ENCODE measurements around the gene ZNF821. TPM values are rescaled to one million over a fixed set of nuclear protein-coding genes. Genes with fewer than 3 reads are reported as not detected.
A peak's percentile ranks its signal among the peaks of the same experiment; 100 is the strongest.
"Not testable (repeated sequence)": the region's sequence is repeated elsewhere in the genome, so short reads cannot be mapped to it uniquely, and the experiment has no call there.

The ZNF821 gene
- total RNA-seq, 1 experiment from 2014 or later = 3.5 TPM

- DNase-seq (ENCODE audit: extremely low read depth, low read depth) = no peak
Observed at GRCh38 chr16:71863995-71864394, 20.0 kb downstream of the ZNF821 start.

- no peak for DNase-seq (ENCODE audit: extremely low read depth, low read depth)
Observed at GRCh38 chr16:71859762-71860521, 24.0 kb downstream of the ZNF821 start.

GRCh38 chr16:71855937-71856662 is 27.9 kb downstream of the ZNF821 start:
- no peak for DNase-seq (ENCODE audit: extremely low read depth, low read depth)

- no peak for DNase-seq (ENCODE audit: extremely low read depth, low read depth)
Observed at GRCh38 chr16:71854369-71854948, 29.5 kb downstream of the ZNF821 start.

- DNase-seq (ENCODE audit: extremely low read depth, low read depth) = no peak
Observed at GRCh38 chr16:71853413-71853812, 30.6 kb downstream of the ZNF821 start.

GRCh38 chr16:71852561-71852960 is 31.4 kb downstream of the ZNF821 start:
- no peak for DNase-seq (ENCODE audit: extremely low read depth, low read depth)

- no peak for DNase-seq (ENCODE audit: extremely low read depth, low read depth)
Observed at GRCh38 chr16:71852158-71852557, 31.8 kb downstream of the ZNF821 start.

- no peak for DNase-seq (ENCODE audit: extremely low read depth, low read depth)
Observed at GRCh38 chr16:71851746-71852145, 32.2 kb downstream of the ZNF821 start.

- no peak for DNase-seq (ENCODE audit: extremely low read depth, low read depth)
Observed at GRCh38 chr16:71848622-71849021, 35.4 kb downstream of the ZNF821 start.

GRCh38 chr16:71847096-71847495 is 36.9 kb downstream of the ZNF821 start:
- no peak for DNase-seq (ENCODE audit: extremely low read depth, low read depth)

GRCh38 chr16:71846431-71846830 is 37.6 kb downstream of the ZNF821 start:
- no peak for DNase-seq (ENCODE audit: extremely low read depth, low read depth)

GRCh38 chr16:71845639-71846430 is 38.1 kb downstream of the ZNF821 start, which contains the start of gene ATXN1L:
Gene ATXN1L (plus strand): TSS chr16:71845976. CDS start chr16:71849741, 3,765 bp downstream.
- peak; percentile 81 for DNase-seq (ENCODE audit: extremely low read depth, low read depth)

GRCh38 chr16:71843572-71843971 is 40.4 kb downstream of the ZNF821 start:
- DNase-seq (ENCODE audit: extremely low read depth, low read depth) = no peak

GRCh38 chr16:71840052-71840451 is 43.9 kb downstream of the ZNF821 start:
- no peak for DNase-seq (ENCODE audit: extremely low read depth, low read depth)

- DNase-seq (ENCODE audit: extremely low read depth, low read depth) = no peak
Observed at GRCh38 chr16:71837150-71837549, 46.8 kb downstream of the ZNF821 start.

- no peak for DNase-seq (ENCODE audit: extremely low read depth, low read depth)
Observed at GRCh38 chr16:71834291-71834690, 49.7 kb downstream of the ZNF821 start.

GRCh38 chr16:71832112-71832511 is 51.9 kb downstream of the ZNF821 start:
- DNase-seq (ENCODE audit: extremely low read depth, low read depth) = not testable (repeated sequence)

GRCh38 chr16:71831698-71832097 is 52.3 kb downstream of the ZNF821 start:
- DNase-seq (ENCODE audit: extremely low read depth, low read depth) = not testable (repeated sequence)

- no peak for DNase-seq (ENCODE audit: extremely low read depth, low read depth)
Observed at GRCh38 chr16:71830359-71830758, 53.6 kb downstream of the ZNF821 start.

- DNase-seq (ENCODE audit: extremely low read depth, low read depth) = no peak
Observed at GRCh38 chr16:71826533-71827017, 57.4 kb downstream of the ZNF821 start.

GRCh38 chr16:71817155-71817500 is 66.9 kb downstream of the ZNF821 start:
- DNase-seq (ENCODE audit: extremely low read depth, low read depth) = not testable (repeated sequence)

Measured in NCI-H460 (cell line).